Activated T-cell treated with anti-CD3 and anti-CD28 coated beads, Interleukin-2, amount 50 U/mL, for 72 hours (primary cell): Measurements from ENCODE around the gene TRIP11. TPM values are rescaled to one million over a fixed set of nuclear protein-coding genes. Genes with fewer than 3 reads are reported as not detected.

Source experiments
- ATAC-seq, 2 donors: fragments of 150-1000 bp; cut with Tn5 transposase; replicated peaks in 1 of 2; 2 replicates each; pipeline ENCODE4 v1.10.0; 2021; ENCODE audit warnings: moderate library complexity in 2 of 2, mild to moderate bottlenecking in 1 of 2
- DNase-seq, 2 donors: peaks; one replicate each; pipeline ENCODE4 v3.0.0; 2021 to 2022; ENCODE audit warnings: mixed read lengths in 1 of 2
- H3K27ac Mint-ChIP-seq: one replicate; pipeline ENCODE4 v1.8.0; 2022; ENCODE audit warnings: mild to moderate bottlenecking, moderate library complexity, mixed read lengths
- H3K27me3 Mint-ChIP-seq: one replicate; pipeline ENCODE4 v1.8.0; 2022; ENCODE audit warnings: low read depth, mixed read lengths
- H3K36me3 Mint-ChIP-seq, 2 donors: one replicate each; pipeline ENCODE4 v1.8.0; 2022; ENCODE audit warnings: mixed read lengths in 2 of 2, mild to moderate bottlenecking in 1 of 2; ENCODE audit not compliant: insufficient read depth in 2 of 2
- H3K4me1 Mint-ChIP-seq: one replicate; pipeline ENCODE4 v1.8.0; 2022; ENCODE audit warnings: low read depth, mixed read lengths
- H3K4me3 Mint-ChIP-seq, 2 donors: one replicate each; pipeline ENCODE4 v1.8.0; 2022; ENCODE audit warnings: mild to moderate bottlenecking in 2 of 2, mixed read lengths in 2 of 2, moderate library complexity in 2 of 2
- H3K9me3 Mint-ChIP-seq, 2 donors: one replicate each; pipeline ENCODE4 v1.8.0; 2022; ENCODE audit warnings: mixed read lengths in 2 of 2
- total RNA-seq, 2 donors: library from RNA; stranded (reverse); gene quantifications; one replicate each; pipeline ENCODE4 v1.2.3, GENCODE V29; 2022

The TRIP11 gene
- total RNA-seq, 2 donors from 2014 or later: 39.0 to 47.2 TPM

GRCh38 chr14:91918186-91918883 lies 121.5 kb downstream of the TRIP11 start:
- no peaks in the 10 kb centered on the region for H3K27me3 Mint-ChIP-seq
- DNase-seq: no peak
- H3K36me3 Mint-ChIP-seq: peaks cover 0 to 1% of the 10 kb centered on the region in 2 donors
- H3K27ac Mint-ChIP-seq: no peak overlapping the region
- ATAC-seq: no peak
- H3K4me1 Mint-ChIP-seq: no peaks in the 10 kb centered on the region
- H3K9me3 Mint-ChIP-seq: peaks cover 0 to 1% of the 10 kb centered on the region in 2 donors
- H3K4me3 Mint-ChIP-seq: no peak overlapping the region

Other genes with a start within 250 kb of the TRIP11 start
- gene TC2N, start 172.5 kb downstream of the TRIP11 start, total RNA-seq: 10 to 100 TPM; 38.1 to 55.4 TPM
- 1 to 10 TPM; 3.0 to 5.6 TPM for gene FBLN5, start 92.4 kb downstream of the TRIP11 start, total RNA-seq
- 10 to 100 TPM; 29.7 to 35.2 TPM for gene ATXN3, start 66.5 kb upstream of the TRIP11 start, total RNA-seq
- 10 to 100 TPM; 73.7 to 76.1 TPM for gene NDUFB1, start 81.6 kb upstream of the TRIP11 start, total RNA-seq
- 10 to 100 TPM; 72.1 to 81.7 TPM for gene CPSF2, start 81.9 kb upstream of the TRIP11 start, total RNA-seq